GM12865 (cell line): Measurements from ENCODE around the gene VCPKMT.

Experiments
- DNase-seq: peaks from one replicate; pipeline ENCODE4 v3.0.0; 2010; ENCODE audit warnings: low read depth
- H3K4me3 ChIP-seq: 2 replicates; pipeline ENCODE4 v1.5.1; 2011; ENCODE audit warnings: mild to moderate bottlenecking, low read depth, low read length, control low read depth
- CTCF ChIP-seq: IDR thresholded peaks from 2 replicates; pipeline ENCODE4 v1.5.1; 2011; ENCODE audit warnings: low read length, control low read depth, low read depth, inconsistent platforms; ENCODE audit not compliant: insufficient read depth; ENCODE audit errors: missing control alignments

Gene VCPKMT

GRCh38 chr14:50121486-50121885, 5.1 kb upstream of the VCPKMT start:
- DNase-seq: no peak
- H3K4me3 ChIP-seq: no peak overlapping the region
- TF ChIP-seq CTCF: no peak

GRCh38 chr14:50117456-50117855, 1.1 kb upstream of the VCPKMT start:
- DNase-seq: no peak
- no peak for TF ChIP-seq CTCF
- no peak overlapping the region for H3K4me3 ChIP-seq

- no peak for DNase-seq
- TF ChIP-seq CTCF: no peak
- peak overlapping the region; percentile 96 for H3K4me3 ChIP-seq
These were observed 594 bp upstream of the VCPKMT start for GRCh38 chr14:50116966-50117365.

- peak; percentile 62 for DNase-seq
- no peak for TF ChIP-seq CTCF
These were observed 2.9 kb downstream of the VCPKMT start for GRCh38 chr14:50113381-50114035.

GRCh38 chr14:50110323-50111037, 5.9 kb downstream of the VCPKMT start:
- DNase-seq: no peak
- no peak for TF ChIP-seq CTCF
- no peak overlapping the region for H3K4me3 ChIP-seq

More at GRCh38 chr14:50113381-50114035, 2.9 kb downstream of the VCPKMT start:
- peak overlapping the region; percentile 96 for H3K4me3 ChIP-seq

GRCh38 chr14:50109342-50109741, 7.0 kb downstream of the VCPKMT start:
- no peak for DNase-seq
- TF ChIP-seq CTCF: no peak
- H3K4me3 ChIP-seq: no peak overlapping the region

- DNase-seq: no peak
- TF ChIP-seq CTCF: no peak
- H3K4me3 ChIP-seq: no peak overlapping the region
These were observed 8.5 kb downstream of the VCPKMT start for GRCh38 chr14:50107850-50108249.
